CD14-positive monocyte (primary cell): ENCODE results near the gene RASGEF1B. TPM values are rescaled to one million over a fixed set of nuclear protein-coding genes. Genes with fewer than 3 reads are reported as not detected.

Experiments used
- DNase-seq, 3 donors: peaks; one replicate each; pipeline ENCODE4 v3.0.0-alpha.2; 2011 to 2022
- H2AFZ ChIP-seq: 2 replicates; pipeline ENCODE4 v1.6.0; 2012; ENCODE audit warnings: mild to moderate bottlenecking, low read depth, low read length, inconsistent platforms; ENCODE audit not compliant: insufficient read depth, poor library complexity, severe bottlenecking
- H3K27ac ChIP-seq, 2 donors: 1 replicate in 1 of 2; 2 replicates in 1 of 2; pipeline ENCODE4 v1.5.1; 2012 to 2013; ENCODE audit warnings: low read length in 2 of 2, control low read depth in 1 of 2, inconsistent platforms in 1 of 2, low read depth in 1 of 2, mild to moderate bottlenecking in 1 of 2
- H3K27me3 ChIP-seq, 2 donors: one replicate each; pipeline versions ENCODE4 v1.6.0 to v1.6.1; 2011 to 2013; ENCODE audit warnings: low read length in 2 of 2; ENCODE audit not compliant: control insufficient read depth in 2 of 2, insufficient read depth in 2 of 2
- H3K36me3 ChIP-seq, 2 donors: replicated peaks in 1 of 2; 1 replicate in 1 of 2; 2 replicates in 1 of 2; pipeline versions ENCODE4 v1.5.1 to v1.6.1; 2012 to 2013; ENCODE audit warnings: low read length in 2 of 2, control low read depth in 1 of 2, inconsistent platforms in 1 of 2, mild to moderate bottlenecking in 1 of 2; ENCODE audit not compliant: insufficient read depth in 2 of 2, control insufficient read depth in 1 of 2
- H3K4me1 ChIP-seq, 2 donors: 1 replicate in 1 of 2; 2 replicates in 1 of 2; pipeline versions ENCODE4 v1.5.1 to v1.6.1; 2012 to 2013; ENCODE audit warnings: low read length in 2 of 2, control low read depth in 1 of 2, inconsistent platforms in 1 of 2, mild to moderate bottlenecking in 1 of 2, moderate library complexity in 1 of 2; ENCODE audit not compliant: insufficient read depth in 2 of 2, control insufficient read depth in 1 of 2
- H3K4me2 ChIP-seq: replicated peaks from 2 replicates; pipeline ENCODE3; 2012; ENCODE audit warnings: low read length, moderate library complexity, mild to moderate bottlenecking; ENCODE audit not compliant: poor library complexity, severe bottlenecking; ENCODE audit errors: extremely low read depth
- H3K4me3 ChIP-seq, 3 experiments: fragments of 200-600 bp in 1 of 3; sonication (generic) in 1 of 3; replicated peaks in 1 of 3; 1 replicate in 2 of 3; 2 replicates in 1 of 3; pipeline ENCODE4 v1.5.1; 2011 to 2013; ENCODE audit warnings: low read length in 3 of 3, mild to moderate bottlenecking in 3 of 3, control low read depth in 2 of 3, low read depth in 2 of 3, inconsistent platforms in 1 of 3, moderate library complexity in 1 of 3
- H3K79me2 ChIP-seq: 2 replicates; pipeline ENCODE4 v1.6.0; 2012; ENCODE audit warnings: mild to moderate bottlenecking, control low read depth, inconsistent platforms, low read length, moderate library complexity; ENCODE audit not compliant: insufficient read depth
- H3K9ac ChIP-seq: 2 replicates; pipeline ENCODE4 v1.6.0; 2017; ENCODE audit warnings: low read length, mild to moderate bottlenecking; ENCODE audit not compliant: insufficient read depth, poor library complexity, severe bottlenecking
- H3K9me3 ChIP-seq, 2 donors: replicated peaks in 1 of 2; 1 replicate in 1 of 2; 2 replicates in 1 of 2; pipeline versions ENCODE4 v1.5.1 to v1.6.1; 2012 to 2013; ENCODE audit warnings: low read length in 2 of 2, control low read depth in 1 of 2; ENCODE audit not compliant: control insufficient read depth in 1 of 2, insufficient read depth in 1 of 2
- H4K20me1 ChIP-seq: 2 replicates; pipeline ENCODE4 v1.6.0; 2012; ENCODE audit warnings: mild to moderate bottlenecking, low read length, control low read depth, moderate library complexity; ENCODE audit not compliant: insufficient read depth
- H3K27ac Mint-ChIP-seq, 7 donors: one replicate each; pipeline ENCODE4 v1.8.0; 2020; ENCODE audit warnings: mild to moderate bottlenecking in 7 of 7, mixed read lengths in 7 of 7, moderate library complexity in 6 of 7, inconsistent platforms in 2 of 7
- H3K27me3 Mint-ChIP-seq, 3 donors: one replicate each; pipeline ENCODE4 v1.8.0; 2021 to 2022; ENCODE audit warnings: low read depth in 3 of 3, mild to moderate bottlenecking in 3 of 3, mixed read lengths in 3 of 3, moderate library complexity in 3 of 3, inconsistent platforms in 1 of 3
- H3K36me3 Mint-ChIP-seq, 2 donors: one replicate each; pipeline ENCODE4 v1.8.0; 2020; ENCODE audit warnings: mixed read lengths in 2 of 2, inconsistent platforms in 1 of 2, mild to moderate bottlenecking in 1 of 2
- H3K4me1 Mint-ChIP-seq: one replicate; pipeline ENCODE4 v1.8.0; 2020; ENCODE audit warnings: mild to moderate bottlenecking, mixed read lengths
- H3K4me3 Mint-ChIP-seq, 2 donors: one replicate each; pipeline ENCODE4 v1.8.0; 2020; ENCODE audit warnings: mild to moderate bottlenecking in 2 of 2, mixed read lengths in 2 of 2, moderate library complexity in 1 of 2
- H3K9me3 Mint-ChIP-seq, 7 donors: one replicate each; pipeline ENCODE4 v1.8.0; 2020 to 2022; ENCODE audit warnings: mixed read lengths in 7 of 7, mild to moderate bottlenecking in 6 of 7, moderate library complexity in 6 of 7, inconsistent platforms in 2 of 7
- CTCF ChIP-seq: fragments of 200-600 bp; IDR thresholded peaks from one replicate; pipeline ENCODE4 v1.8.0; 2022; ENCODE audit warnings: antibody characterized with exemption, mild to moderate bottlenecking
- WGBS: methylation state at CpG from one replicate; pipeline ENCODE4 v1.1.5; 2013; ENCODE audit warnings: missing lambda C conversion rate; ENCODE audit not compliant: insufficient coverage; 5-methylcytosine and 5-hydroxymethylcytosine counted together
- intact Hi-C, 2 donors: fragments of 100-400 bp; cut with micrococcal nuclease; formaldehyde crosslinking; loops; one replicate each; pipeline versions ENCODE4 v1.15.0 to v1.15.1; 2023
- polyA plus RNA-seq, 3 donors: library from polyadenylated mRNA; depleted of rRNA in 1 of 3; unstranded in 2 of 3; stranded (reverse) in 1 of 3; fragments of 300-500 nt in 2 of 3; fragments of >200 nt in 1 of 3; fragmentation: Illumina TruSeq in 2 of 3; gene quantifications; 1 replicate in 2 of 3; 2 replicates in 1 of 3; pipeline ENCODE4 v1.2.3, GENCODE V29; 2012 to 2021

Gene RASGEF1B
- polyA plus RNA-seq, 3 donors: 20.3 to 76.9 (median 36.6) TPM

GRCh38 chr4:81503586-81503985 lies 31.9 kb upstream of the RASGEF1B start:
- intact Hi-C loops: loop anchor here in 1 of 2 donors (10.0 kb wide), 1 partner anchor 131 kb away; no protein-coding TSS in a partner anchor
- DNase-seq: no peak
- Histone ChIP-seq H4K20me1 (no peaks in the 10 kb centered on the region), H3K4me1 (peaks cover 42 to 47% of the 10 kb centered on the region in 2 donors), H3K4me3 (no peak overlapping the region), H3K36me3 (no peaks in the 10 kb centered on the region), H3K9me3 (no peaks in the 10 kb centered on the region), H3K4me2 (no peak overlapping the region), H3K27me3 (no peaks in the 10 kb centered on the region), H3K9ac (no peak overlapping the region), H2AFZ (no peak overlapping the region), H3K79me2 (no peaks in the 10 kb centered on the region), H3K27ac (peak overlapping the region in 1 of 2 donors; percentile 100)
- peaks cover 3 to 5% (median 3%) of the 10 kb centered on the region in 3 donors for H3K27me3 Mint-ChIP-seq
- peak overlapping the region; percentile 97 to 100 (median 99) for H3K27ac Mint-ChIP-seq
- 100% methylated on average over 2 of the region's 4 CpGs for WGBS
- H3K4me3 Mint-ChIP-seq: no peak overlapping the region
- H3K4me1 Mint-ChIP-seq: peaks cover 57% of the 10 kb centered on the region
- H3K36me3 Mint-ChIP-seq: peaks cover 4 to 7% of the 10 kb centered on the region in 2 donors
- no peak for TF ChIP-seq CTCF
- peaks cover 0 to 1% (median 0%) of the 10 kb centered on the region in 7 donors for H3K9me3 Mint-ChIP-seq

- no peaks in the 10 kb centered on the region for H3K79me2 ChIP-seq
- no peaks in the 10 kb centered on the region for H3K9me3 ChIP-seq
- Mint-ChIP-seq H3K36me3 (peaks cover 2 to 7% of the 10 kb centered on the region in 2 donors), H3K27ac (peak overlapping the region in 2 of 7 donors; percentile 9 to 52), H3K27me3 (peaks cover 3 to 5% (median 4%) of the 10 kb centered on the region in 3 donors), H3K4me3 (no peak overlapping the region), H3K4me1 (peaks cover 47% of the 10 kb centered on the region), H3K9me3 (no peaks in the 10 kb centered on the region)
- H3K27me3 ChIP-seq: no peaks in the 10 kb centered on the region
- TF ChIP-seq CTCF: no peak
- H3K4me1 ChIP-seq: peaks cover 32 to 37% of the 10 kb centered on the region in 2 donors
- no peaks in the 10 kb centered on the region for H4K20me1 ChIP-seq
- H2AFZ ChIP-seq: no peak overlapping the region
- DNase-seq: no peak
- no peak overlapping the region for H3K4me2 ChIP-seq
- WGBS: 100% methylated on average over 2 of the region's 4 CpGs
- no peak overlapping the region for H3K27ac ChIP-seq
- intact Hi-C loops: loop anchor here in 1 of 2 donors (10.0 kb wide), 1 partner anchor 132 kb away; no protein-coding TSS in a partner anchor
- H3K9ac ChIP-seq: no peak overlapping the region
- H3K36me3 ChIP-seq: no peaks in the 10 kb centered on the region
- no peak overlapping the region for H3K4me3 ChIP-seq
Measured at GRCh38 chr4:81502564-81502963, 30.9 kb upstream of the RASGEF1B start.
